Endodermal cell (in vitro differentiated cells): Measurements from ENCODE around the gene TAF1D. TPM values are rescaled to one million over a fixed set of nuclear protein-coding genes. Genes with fewer than 3 reads are reported as not detected.
A peak's percentile ranks its signal among the peaks of the same experiment; 100 is the strongest.
"Not testable (repeated sequence)": the region's sequence is repeated elsewhere in the genome, so short reads cannot be mapped to it uniquely, and the experiment has no call there.

Source experiments
- DNase-seq: peaks from one replicate; pipeline ENCODE4 v3.0.0-alpha.2; 2017
- H3K27ac ChIP-seq: 2 replicates; pipeline ENCODE4 v1.5.1; 2013; ENCODE audit warnings: mild to moderate bottlenecking, low read depth, low read length, moderate library complexity
- H3K27me3 ChIP-seq: 2 replicates; pipeline ENCODE4 v1.6.1; 2013; ENCODE audit warnings: mild to moderate bottlenecking, low read length, moderate library complexity; ENCODE audit not compliant: insufficient read depth, control insufficient read depth, poor library complexity, severe bottlenecking
- H3K36me3 ChIP-seq: 2 replicates; pipeline ENCODE4 v1.7.0; 2013; ENCODE audit warnings: mild to moderate bottlenecking, low read length, moderate library complexity; ENCODE audit not compliant: control insufficient read depth, insufficient read depth
- H3K4me1 ChIP-seq: one replicate; pipeline ENCODE4 v1.7.0; 2013; ENCODE audit warnings: low read length; ENCODE audit not compliant: control insufficient read depth, insufficient read depth
- H3K4me3 ChIP-seq: 2 replicates; pipeline ENCODE4 v1.5.1; 2013; ENCODE audit warnings: mild to moderate bottlenecking, low read length, moderate library complexity
- H3K9ac ChIP-seq: 2 replicates; pipeline ENCODE4 v1.6.1; 2013; ENCODE audit warnings: mild to moderate bottlenecking, low read length, moderate library complexity; ENCODE audit not compliant: poor library complexity, severe bottlenecking; ENCODE audit errors: extremely low read depth
- H3K9me3 ChIP-seq: 2 replicates; pipeline ENCODE4 v1.6.1; 2013; ENCODE audit warnings: mild to moderate bottlenecking, low read length, moderate library complexity; ENCODE audit not compliant: control insufficient read depth
- H3K27ac Mint-ChIP-seq: 2 replicates; pipeline ENCODE4 v1.8.0; 2020; ENCODE audit warnings: mixed read lengths
- H3K27me3 Mint-ChIP-seq: 2 replicates; pipeline ENCODE4 v1.8.0; 2021; ENCODE audit warnings: mild to moderate bottlenecking, mixed read lengths; ENCODE audit not compliant: insufficient read depth
- H3K36me3 Mint-ChIP-seq: 2 replicates; pipeline ENCODE4 v1.8.0; 2020; ENCODE audit warnings: low read depth, mixed read lengths
- H3K4me1 Mint-ChIP-seq: 2 replicates; pipeline ENCODE4 v1.8.0; 2020; ENCODE audit warnings: mixed read lengths
- H3K4me3 Mint-ChIP-seq: 2 replicates; pipeline ENCODE4 v1.8.0; 2020; ENCODE audit warnings: mild to moderate bottlenecking, moderate library complexity, mixed read lengths
- H3K9me3 Mint-ChIP-seq: 2 replicates; pipeline ENCODE4 v1.8.0; 2020; ENCODE audit warnings: mild to moderate bottlenecking, mixed read lengths
- CTCF ChIP-seq: fragments of 200-600 bp; sonication (generic); conservative IDR thresholded peaks from 2 replicates; pipeline ENCODE4 v1.5.0; 2021; ENCODE audit warnings: antibody characterized with exemption, mild to moderate bottlenecking
- whole genome bisulfite sequencing, 2 experiments: methylation state at CpG; one replicate each; pipeline versions ENCODE4 v1.1.5 to v1.1.7; 2013; ENCODE audit warnings: missing lambda C conversion rate in 2 of 2, mixed read lengths in 1 of 2; ENCODE audit not compliant: insufficient coverage in 1 of 2, insufficient read length in 1 of 2; 5-methylcytosine and 5-hydroxymethylcytosine counted together
- total RNA-seq, 2 donors: library from RNA; stranded (reverse); fragmentation: NEBNext Ultra II Directional in 1 of 2; extraction: Animal tissue kit (Norgen Biotek cat#: 25700) in 1 of 2; gene quantifications; 2 replicates in 1 of 2; 3 replicates in 1 of 2; pipeline ENCODE4 v1.2.1, GENCODE V29; 2021

TAF1D gene
- total RNA-seq, 2 donors from 2014 or later, result 195 to 231 TPM

DNA sequence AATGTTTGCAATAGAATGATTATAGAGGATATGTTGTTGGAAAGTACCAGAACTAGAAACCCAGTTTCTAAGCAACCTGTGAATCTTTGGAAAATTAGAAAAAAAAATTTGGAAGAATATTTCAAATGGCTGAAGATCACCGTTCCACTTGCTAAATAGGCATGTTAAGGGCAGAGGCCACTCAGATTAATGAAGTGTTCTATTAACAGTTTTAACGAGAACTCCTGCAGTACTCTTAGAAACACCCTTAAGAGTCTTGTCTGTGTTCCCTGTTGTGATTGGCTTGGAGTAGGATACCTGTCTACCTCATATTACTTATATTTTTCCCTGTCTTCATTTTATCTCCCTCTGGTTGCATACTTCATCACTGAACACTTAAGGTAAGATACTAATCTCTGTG, 4.8 kb upstream of the TAF1D start:
- Histone ChIP-seq H3K4me1 (peaks cover 9% of the 10 kb centered on the region), H3K4me3 (no peak overlapping the region)
- no peaks in the 10 kb centered on the region for H3K9me3 Mint-ChIP-seq

GRCh38 chr11:93745005-93745755, 3.9 kb upstream of the TAF1D start:
- DNase-seq, result peak; percentile 63
- H3K4me1 Mint-ChIP-seq, result peaks cover 16% of the 10 kb centered on the region
- Histone ChIP-seq H3K36me3 (peaks cover 19% of the 10 kb centered on the region), H3K27ac (peak overlapping the region; percentile 10), H3K4me3 (peak overlapping the region; percentile 61)
- H3K9me3 Mint-ChIP-seq, H3K4me1 ChIP-seq, H3K27me3 Mint-ChIP-seq, H3K36me3 Mint-ChIP-seq, H3K27me3 ChIP-seq, H3K9me3 ChIP-seq, H3K9ac ChIP-seq: not testable (repeated sequence)
- 48 to 59% methylated on average over 7 to 12 of the region's 12 CpGs for WGBS, 2 experiments
- H3K4me3 Mint-ChIP-seq, result peak overlapping the region; percentile 2
- TF ChIP-seq CTCF, result peak; percentile 32
- peak overlapping the region; percentile 50 for H3K27ac Mint-ChIP-seq

More for the DNA sequence above, 4.8 kb upstream of the TAF1D start:
- Mint-ChIP-seq H3K27ac (no peak overlapping the region), H3K36me3 (no peaks in the 10 kb centered on the region), H3K4me1 (peaks cover 16% of the 10 kb centered on the region), H3K4me3 (no peak overlapping the region), H3K27me3 (no peaks in the 10 kb centered on the region)
- peaks cover 26% of the 10 kb centered on the region for H3K36me3 ChIP-seq
- H3K27me3 ChIP-seq, result no peaks in the 10 kb centered on the region
- TF ChIP-seq CTCF, result no peak
- WGBS, 2 experiments, result 88 to 95% methylated on average over 2 of the region's 2 CpGs
- DNase-seq, result no peak
- H3K27ac ChIP-seq, result no peak overlapping the region
- no peak overlapping the region for H3K9ac ChIP-seq
- no peaks in the 10 kb centered on the region for H3K9me3 ChIP-seq

DNA sequence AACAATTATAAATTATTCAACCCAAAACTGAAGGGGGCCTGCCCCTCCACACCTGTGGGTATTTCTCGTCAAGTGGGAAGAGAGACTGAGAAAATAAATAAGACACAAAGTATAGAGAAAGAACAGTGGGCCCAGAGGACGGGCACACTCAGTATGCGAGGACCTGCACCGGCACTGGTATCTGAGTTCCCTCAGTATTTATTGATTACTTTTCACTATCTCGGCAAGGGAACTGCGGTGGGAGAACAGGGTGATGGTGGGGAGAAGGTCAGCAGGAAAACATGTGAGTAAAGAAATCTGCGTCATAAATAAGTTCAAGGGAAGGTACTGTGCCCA, 3.3 kb upstream of the TAF1D start:
- Histone ChIP-seq H3K9ac (no peak overlapping the region), H3K27ac (peak overlapping the region; percentile 10), H3K36me3 (peaks cover 17% of the 10 kb centered on the region), H3K27me3 (no peaks in the 10 kb centered on the region), H3K4me3 (peak overlapping the region; percentile 61), H3K4me1 (peaks cover 9% of the 10 kb centered on the region), H3K9me3 (no peaks in the 10 kb centered on the region)
- Mint-ChIP-seq H3K4me3 (no peak overlapping the region), H3K4me1 (peaks cover 17% of the 10 kb centered on the region), H3K9me3 (no peaks in the 10 kb centered on the region), H3K27me3 (no peaks in the 10 kb centered on the region), H3K36me3 (peaks cover 10% of the 10 kb centered on the region), H3K27ac (peak overlapping the region; percentile 50)
- no peak for TF ChIP-seq CTCF
- 68 to 76% methylated on average over 4 to 7 of the region's 7 CpGs for whole genome bisulfite sequencing, 2 experiments
- DNase-seq, result no peak
